Measurements from ENCODE around the gene TEX38. TPM values are rescaled to one million over a fixed set of nuclear protein-coding genes. Genes with fewer than 3 reads are reported as not detected.

The TEX38 gene
- total and polyA plus RNA-seq, 2 of the 13 experiments (the other 11 are each of a cell fraction or from before 2014, with no cell fraction given), result 0.18 TPM; not detected in 1

DNA sequence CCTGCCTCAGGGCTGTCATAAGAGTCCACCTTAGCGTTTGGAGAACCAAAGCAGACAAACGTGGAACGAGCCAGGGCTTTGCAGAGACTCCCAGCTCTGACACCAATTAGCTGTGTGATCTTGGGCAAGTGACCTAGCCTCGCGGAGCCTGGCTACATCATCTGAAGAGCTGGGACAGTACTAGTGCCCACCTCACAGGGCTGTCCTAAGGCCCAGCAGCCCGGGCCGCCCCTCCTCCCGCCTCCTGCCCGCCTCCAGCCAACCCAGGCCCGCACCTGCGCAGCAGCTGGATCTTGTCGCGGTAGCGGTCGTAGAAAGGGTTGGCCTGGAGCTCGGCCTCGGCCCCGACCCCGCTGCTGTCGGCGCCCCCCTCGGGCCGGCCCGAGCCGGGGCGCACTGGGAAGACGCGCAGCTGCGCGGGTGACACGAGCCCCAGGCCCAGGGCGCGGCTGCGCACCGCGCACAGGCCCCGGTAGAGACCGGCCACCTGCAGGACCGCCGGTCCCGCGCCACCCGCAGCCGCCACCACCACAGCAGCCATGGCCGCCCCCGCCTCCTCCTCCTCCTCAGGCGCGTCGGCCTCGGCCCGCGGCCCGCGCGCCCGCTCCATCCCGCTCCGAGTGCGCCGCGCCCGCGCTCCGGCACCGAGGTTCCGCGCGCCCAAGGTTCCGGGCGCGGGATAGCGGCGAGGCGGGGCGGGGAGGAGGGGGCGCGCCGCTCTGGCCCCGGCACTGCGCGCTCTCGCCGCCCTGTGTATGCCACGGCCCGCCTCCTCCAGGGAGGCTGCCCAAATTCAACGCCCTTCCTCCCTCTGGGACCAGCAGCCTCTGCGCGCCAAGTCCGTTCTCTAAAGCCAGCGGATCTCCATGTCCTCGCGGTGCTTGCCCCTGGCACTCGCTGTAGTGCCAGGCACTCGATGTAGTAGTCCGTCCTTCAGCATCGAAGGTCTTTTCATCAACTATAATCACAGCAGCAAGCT is 3.6 kb upstream of the TEX38 start, which contains the start of gene ATPAF1 (continued):
- TF ChIP-seq, protein P1, sequence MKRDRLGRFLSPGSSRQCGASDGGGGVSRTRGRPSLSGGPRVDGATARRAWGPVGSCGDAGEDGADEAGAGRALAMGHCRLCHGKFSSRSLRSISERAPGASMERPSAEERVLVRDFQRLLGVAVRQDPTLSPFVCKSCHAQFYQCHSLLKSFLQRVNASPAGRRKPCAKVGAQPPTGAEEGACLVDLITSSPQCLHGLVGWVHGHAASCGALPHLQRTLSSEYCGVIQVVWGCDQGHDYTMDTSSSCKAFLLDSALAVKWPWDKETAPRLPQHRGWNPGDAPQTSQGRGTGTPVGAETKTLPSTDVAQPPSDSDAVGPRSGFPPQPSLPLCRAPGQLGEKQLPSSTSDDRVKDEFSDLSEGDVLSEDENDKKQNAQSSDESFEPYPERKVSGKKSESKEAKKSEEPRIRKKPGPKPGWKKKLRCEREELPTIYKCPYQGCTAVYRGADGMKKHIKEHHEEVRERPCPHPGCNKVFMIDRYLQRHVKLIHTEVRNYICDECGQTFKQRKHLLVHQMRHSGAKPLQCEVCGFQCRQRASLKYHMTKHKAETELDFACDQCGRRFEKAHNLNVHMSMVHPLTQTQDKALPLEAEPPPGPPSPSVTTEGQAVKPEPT (CRISPR knock-in tag; IDR thresholded peaks at IDR 0.05; ENCODE audit: low read depth), result no peak; the same call in 1 of the 2 replicates
- TF ChIP-seq ZNF746 (CRISPR knock-in tag; IDR thresholded peaks at IDR 0.05), result no peak
- TF ChIP-seq, protein P2, sequence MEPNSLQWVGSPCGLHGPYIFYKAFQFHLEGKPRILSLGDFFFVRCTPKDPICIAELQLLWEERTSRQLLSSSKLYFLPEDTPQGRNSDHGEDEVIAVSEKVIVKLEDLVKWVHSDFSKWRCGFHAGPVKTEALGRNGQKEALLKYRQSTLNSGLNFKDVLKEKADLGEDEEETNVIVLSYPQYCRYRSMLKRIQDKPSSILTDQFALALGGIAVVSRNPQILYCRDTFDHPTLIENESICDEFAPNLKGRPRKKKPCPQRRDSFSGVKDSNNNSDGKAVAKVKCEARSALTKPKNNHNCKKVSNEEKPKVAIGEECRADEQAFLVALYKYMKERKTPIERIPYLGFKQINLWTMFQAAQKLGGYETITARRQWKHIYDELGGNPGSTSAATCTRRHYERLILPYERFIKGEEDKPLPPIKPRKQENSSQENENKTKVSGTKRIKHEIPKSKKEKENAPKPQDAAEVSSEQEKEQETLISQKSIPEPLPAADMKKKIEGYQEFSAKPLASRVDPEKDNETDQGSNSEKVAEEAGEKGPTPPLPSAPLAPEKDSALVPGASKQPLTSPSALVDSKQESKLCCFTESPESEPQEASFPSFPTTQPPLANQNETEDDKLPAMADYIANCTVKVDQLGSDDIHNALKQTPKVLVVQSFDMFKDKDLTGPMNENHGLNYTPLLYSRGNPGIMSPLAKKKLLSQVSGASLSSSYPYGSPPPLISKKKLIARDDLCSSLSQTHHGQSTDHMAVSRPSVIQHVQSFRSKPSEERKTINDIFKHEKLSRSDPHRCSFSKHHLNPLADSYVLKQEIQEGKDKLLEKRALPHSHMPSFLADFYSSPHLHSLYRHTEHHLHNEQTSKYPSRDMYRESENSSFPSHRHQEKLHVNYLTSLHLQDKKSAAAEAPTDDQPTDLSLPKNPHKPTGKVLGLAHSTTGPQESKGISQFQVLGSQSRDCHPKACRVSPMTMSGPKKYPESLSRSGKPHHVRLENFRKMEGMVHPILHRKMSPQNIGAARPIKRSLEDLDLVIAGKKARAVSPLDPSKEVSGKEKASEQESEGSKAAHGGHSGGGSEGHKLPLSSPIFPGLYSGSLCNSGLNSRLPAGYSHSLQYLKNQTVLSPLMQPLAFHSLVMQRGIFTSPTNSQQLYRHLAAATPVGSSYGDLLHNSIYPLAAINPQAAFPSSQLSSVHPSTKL (CRISPR knock-in tag; IDR thresholded peaks at IDR 0.05), result no peak; the same call in 1 of the 2 replicates
- no peak for TF ChIP-seq ZNF468 (CRISPR knock-in tag; IDR thresholded peaks at IDR 0.05)
- TF ChIP-seq NPAS2 (CRISPR knock-in tag; IDR thresholded peaks at IDR 0.05; ENCODE audit: borderline replicate concordance), result no peak
- no peak for TF ChIP-seq ELF4 (CRISPR knock-in tag; IDR thresholded peaks at IDR 0.05; ENCODE audit: borderline replicate concordance)
- no peak for TF ChIP-seq ATF1 (CRISPR knock-in tag; IDR thresholded peaks at IDR 0.05)
- TF ChIP-seq ZNF44 (CRISPR knock-in tag; IDR thresholded peaks at IDR 0.05), result no peak
- no peak for TF ChIP-seq ZSCAN25 (CRISPR knock-in tag; IDR thresholded peaks at IDR 0.05)
- no peak for TF ChIP-seq HNRNPUL1 (IDR thresholded peaks at IDR 0.05; ENCODE audit: low read depth, low read length)
- no peak for TF ChIP-seq ZNF260 (CRISPR knock-in tag; IDR thresholded peaks at IDR 0.05; ENCODE audit: borderline replicate concordance, low read depth)
- TF ChIP-seq FOXK2 (IDR thresholded peaks at IDR 0.05), result no peak
- peak; percentile 67 for TF ChIP-seq ASH2L (IDR thresholded peaks at IDR 0.05; ENCODE audit: insufficient read length, low read depth, low read length)
- no peak for TF ChIP-seq ZFP36L2 (CRISPR knock-in tag; IDR thresholded peaks at IDR 0.05)
- no peak for TF ChIP-seq ZNF24 (IDR thresholded peaks at IDR 0.05)
- TF ChIP-seq ZNF33A (CRISPR knock-in tag; IDR thresholded peaks at IDR 0.05; ENCODE audit: borderline replicate concordance), result no peak
- TF ChIP-seq ZNF20 (CRISPR knock-in tag; IDR thresholded peaks at IDR 0.05), result no peak
- no peak for TF ChIP-seq KLF9 (CRISPR knock-in tag; IDR thresholded peaks at IDR 0.05; ENCODE audit: low read depth)
- no peak for TF ChIP-seq MEIS2 (CRISPR knock-in tag; IDR thresholded peaks at IDR 0.05)
- TF ChIP-seq PCBP2 (optimal IDR thresholded peaks at IDR 0.05; ENCODE audit: low read depth, low read length, poor library complexity, severe bottlenecking), result no peak
- no peak for TF ChIP-seq ZSCAN31 (CRISPR knock-in tag; IDR thresholded peaks at IDR 0.05; ENCODE audit: low read depth)
- no peak for TF ChIP-seq ZNF75D (CRISPR knock-in tag; IDR thresholded peaks at IDR 0.05; ENCODE audit: borderline replicate concordance)
- TF ChIP-seq LCORL (IDR thresholded peaks at IDR 0.05), result no peak
- no peak for TF ChIP-seq LCORL (CRISPR knock-in tag; IDR thresholded peaks at IDR 0.05)
- no peak for TF ChIP-seq ZNF10 (CRISPR knock-in tag; IDR thresholded peaks at IDR 0.05; ENCODE audit: borderline replicate concordance, low read depth)
- TF ChIP-seq SATB2 (CRISPR knock-in tag; IDR thresholded peaks at IDR 0.05), result no peak
